GM18951 (cell line): Measurements from ENCODE around the gene BABAM2.

ENCODE experiments used
- POLR2A ChIP-seq: IDR thresholded peaks from 4 replicates; pipeline ENCODE4 v1.6.1; 2011; ENCODE audit warnings: mild to moderate bottlenecking; ENCODE audit not compliant: insufficient read length, insufficient read depth; ENCODE audit errors: extremely low read depth
- in situ Hi-C: fragments of 300-500 bp; cut with MboI; formaldehyde crosslinking; loops from one replicate; pipeline ENCODE4 v1.12.0; 2022; ENCODE audit warnings: low sequenced_read_pairs, mixed read lengths, inconsistent platforms; ENCODE audit not compliant: unreplicated experiment

The BABAM2 gene

DNA sequence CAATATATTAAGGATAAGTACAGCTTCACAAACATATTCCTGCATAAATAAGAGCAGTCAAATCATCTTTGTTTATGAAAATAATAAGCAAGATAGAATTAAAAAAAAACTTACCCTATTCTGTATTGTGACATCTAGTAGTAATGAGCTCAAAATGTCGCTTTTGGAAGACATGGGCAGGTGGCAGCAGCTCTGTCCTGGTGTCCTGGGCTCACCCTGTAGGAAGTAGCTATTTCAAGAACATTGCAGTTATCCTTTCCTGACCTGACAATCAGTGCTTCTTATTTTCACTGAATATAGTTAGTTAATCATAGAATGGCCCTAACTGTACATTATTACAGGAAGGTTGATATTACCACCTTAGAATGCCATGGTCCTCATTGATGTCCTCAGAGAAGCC lies 229.1 kb downstream of the BABAM2 start:
- in situ Hi-C loops, result no loop called here
- no peak for TF ChIP-seq POLR2A

- in situ Hi-C loops, result no loop called here
- TF ChIP-seq POLR2A, result no peak
These were observed 237.9 kb downstream of the BABAM2 start for GRCh38 chr2:28128281-28128950.

- no peak for TF ChIP-seq POLR2A
- in situ Hi-C loops, result no loop called here
These were observed 239.6 kb downstream of the BABAM2 start for GRCh38 chr2:28129955-28130695.

- in situ Hi-C loops, result no loop called here
- no peak for TF ChIP-seq POLR2A
These were observed 243.2 kb downstream of the BABAM2 start for GRCh38 chr2:28133778-28134177.

- in situ Hi-C loops, result no loop called here
- TF ChIP-seq POLR2A, result no peak
These were observed 243.8 kb downstream of the BABAM2 start for GRCh38 chr2:28134262-28134812.

DNA sequence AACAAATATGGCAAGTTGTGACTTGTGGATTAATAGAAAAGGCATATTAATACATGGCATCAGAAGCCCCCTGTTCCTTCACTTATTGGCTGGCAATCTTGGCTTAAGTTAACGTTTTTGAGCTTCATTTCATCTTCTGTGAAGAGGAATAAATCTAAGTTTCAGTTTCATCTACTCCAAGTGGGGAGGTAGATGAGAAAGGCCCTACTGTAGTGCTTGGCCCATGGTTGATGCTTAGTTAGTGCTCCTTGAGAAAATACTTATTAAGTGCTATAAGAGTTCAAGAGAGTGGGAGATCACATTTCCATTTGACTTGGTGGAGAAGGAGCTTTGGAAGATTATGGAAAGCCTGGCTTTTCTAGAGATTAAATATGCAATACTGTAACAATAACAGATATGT lies 244.3 kb downstream of the BABAM2 start:
- TF ChIP-seq POLR2A, result no peak
- in situ Hi-C loops, result no loop called here

DNA sequence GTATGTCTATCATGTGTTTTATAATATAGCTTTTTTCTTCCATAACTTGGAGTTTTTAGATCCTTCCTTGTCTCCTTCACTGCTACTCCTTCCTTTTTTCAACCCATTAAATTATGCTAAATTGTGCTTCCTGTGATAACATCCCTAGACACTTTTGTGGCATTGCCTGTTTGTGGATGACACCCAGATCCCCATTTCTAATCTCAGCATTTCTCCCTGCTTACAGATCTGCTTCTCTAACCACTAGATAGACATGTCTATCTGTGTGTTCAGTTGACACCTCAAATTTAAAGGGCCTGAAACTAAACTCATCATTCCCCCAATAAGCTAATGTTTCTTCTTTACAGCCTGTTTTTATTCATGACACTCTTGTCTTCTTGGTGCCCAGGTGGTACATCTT lies 244.8 kb downstream of the BABAM2 start:
- in situ Hi-C loops, result no loop called here
- TF ChIP-seq POLR2A, result no peak

DNA sequence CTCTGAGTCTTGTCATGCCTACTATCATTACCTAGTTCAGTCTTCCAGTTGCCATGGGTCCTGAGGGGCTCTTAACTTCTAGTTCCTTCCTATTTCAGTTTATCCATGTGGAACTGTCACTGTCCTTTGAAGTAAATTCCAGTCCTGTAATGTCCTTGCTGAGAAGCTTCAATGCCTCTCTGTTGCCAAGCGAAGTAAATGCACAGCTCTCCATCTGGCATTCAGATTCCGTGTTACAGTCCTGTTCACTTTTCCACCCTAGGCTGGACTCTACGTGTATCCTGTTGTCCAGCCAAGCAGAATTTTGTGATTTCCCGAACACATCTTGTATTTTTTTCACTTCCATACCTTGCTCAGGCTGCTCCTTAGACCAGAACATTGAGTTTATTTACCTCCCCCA lies 245.3 kb downstream of the BABAM2 start:
- in situ Hi-C loops, result no loop called here
- no peak for TF ChIP-seq POLR2A

- no peak for TF ChIP-seq POLR2A
- in situ Hi-C loops, result no loop called here
These were observed 246.0 kb downstream of the BABAM2 start for GRCh38 chr2:28136556-28136955.

DNA sequence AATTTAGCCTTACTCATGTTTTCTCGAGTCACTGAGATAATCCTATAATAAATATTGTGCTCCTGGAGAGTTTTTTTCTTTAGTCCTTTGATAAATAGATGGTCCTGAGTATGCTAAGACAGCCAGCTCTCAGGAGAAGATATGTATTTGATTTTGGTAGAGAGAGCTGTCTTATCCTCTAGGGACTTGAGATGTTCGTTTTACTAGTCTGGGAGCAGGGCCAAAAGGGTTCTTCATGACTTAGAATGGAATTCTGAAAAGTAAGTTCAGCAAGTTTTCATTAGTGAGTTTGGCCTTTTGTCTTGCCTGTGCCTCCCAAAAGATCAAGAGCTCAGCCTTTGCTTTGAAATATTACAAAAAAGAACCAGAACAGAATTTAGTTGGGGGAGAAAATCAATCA lies 246.7 kb downstream of the BABAM2 start:
- in situ Hi-C loops, result no loop called here
- no peak for TF ChIP-seq POLR2A

DNA sequence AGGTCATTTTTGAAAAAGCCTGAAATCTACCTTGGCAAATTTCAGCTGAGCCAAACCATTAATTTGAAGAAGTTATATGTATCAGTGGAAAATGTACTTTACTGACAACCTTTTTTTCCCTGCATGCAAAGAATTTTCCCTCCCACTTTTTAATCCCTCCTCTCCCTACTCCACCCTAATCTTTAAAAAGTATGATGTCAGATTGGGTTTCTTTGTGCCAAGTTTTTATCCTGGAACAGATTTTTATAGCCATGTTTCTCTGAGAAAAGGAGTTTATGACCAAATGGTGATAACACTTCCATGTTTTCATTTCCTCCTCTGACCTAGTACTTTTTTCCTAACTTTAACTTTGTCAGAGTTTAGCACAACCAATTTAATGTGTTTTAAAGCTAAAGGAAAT lies 251.9 kb downstream of the BABAM2 start:
- in situ Hi-C loops, result no loop called here
- no peak for TF ChIP-seq POLR2A

- no peak for TF ChIP-seq POLR2A
- in situ Hi-C loops, result no loop called here
These were observed 257.5 kb downstream of the BABAM2 start for GRCh38 chr2:28148000-28148399.

DNA sequence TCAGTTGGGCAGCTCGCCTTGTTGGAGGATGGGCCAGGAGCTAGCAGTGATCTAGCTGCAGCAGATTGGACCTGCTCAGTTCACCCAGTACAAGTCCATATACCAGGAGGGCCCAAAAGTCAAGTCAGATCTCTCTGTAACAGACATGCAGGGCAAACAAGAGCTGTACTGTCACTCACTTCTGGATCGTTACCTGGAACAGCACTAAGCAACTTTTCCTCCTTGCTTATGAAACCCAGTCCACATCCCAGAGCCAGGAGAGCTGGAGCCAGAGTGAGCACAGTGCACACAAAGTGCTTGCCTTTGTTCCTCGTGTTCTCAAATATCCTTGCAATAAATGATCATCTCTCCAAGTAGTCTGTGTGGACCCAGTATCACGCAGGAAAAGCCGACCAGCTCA lies 258.0 kb downstream of the BABAM2 start:
- no peak for TF ChIP-seq POLR2A
- in situ Hi-C loops, result no loop called here
